HepG2 (cell line): ENCODE data around the gene CTDSP2. TPM values are rescaled to one million over a fixed set of nuclear protein-coding genes. Genes with fewer than 3 reads are reported as not detected.

ENCODE experiments used
- HNRNPK ChIP-seq: fragments of 200-400 bp; formaldehyde crosslinking; IDR thresholded peaks from 2 replicates; pipeline ENCODE4 v1.6.1; 2018; ENCODE audit warnings: low read length, low read depth, moderate library complexity, mild to moderate bottlenecking; ENCODE audit not compliant: poor library complexity, severe bottlenecking
- HOXA9 ChIP-seq: sonication (generic); formaldehyde crosslinking; IDR thresholded peaks from 2 replicates; pipeline ENCODE4 v1.8.1; 2022; ENCODE audit warnings: missing genetic modification reagents, mild to moderate bottlenecking, moderate library complexity, borderline replicate concordance
- MED13 ChIP-seq: sonication (generic); formaldehyde crosslinking; IDR thresholded peaks from 2 replicates; pipeline ENCODE4 v1.5.0; 2020; ENCODE audit warnings: missing genetic modification reagents
- POLR2A ChIP-seq, 2 experiments: IDR thresholded peaks; 2 replicates each; pipeline ENCODE4 v1.6.1; 2011; ENCODE audit warnings: low read depth in 2 of 2, low read length in 2 of 2, mild to moderate bottlenecking in 1 of 2, moderate library complexity in 1 of 2; ENCODE audit not compliant: insufficient read depth in 1 of 2
- RAD21 ChIP-seq: fragments of 450-650 bp; formaldehyde crosslinking; IDR thresholded peaks from 2 replicates; pipeline ENCODE4 v1.5.0; 2020; ENCODE audit warnings: mild to moderate bottlenecking
- ZBTB4 ChIP-seq: sonication (generic); formaldehyde crosslinking; IDR thresholded peaks from 2 replicates; pipeline ENCODE4 v1.4.0; 2020; ENCODE audit warnings: missing genetic modification reagents, mild to moderate bottlenecking, borderline replicate concordance
- ZBTB42 ChIP-seq: sonication (generic); formaldehyde crosslinking; IDR thresholded peaks from 2 replicates; pipeline ENCODE4 v1.5.0; 2020; ENCODE audit warnings: mild to moderate bottlenecking, missing genetic modification reagents
- ZBTB7B ChIP-seq: sonication (generic); formaldehyde crosslinking; IDR thresholded peaks from 2 replicates; pipeline ENCODE4 v1.4.0; 2020; ENCODE audit warnings: missing genetic modification reagents
- ZKSCAN5 ChIP-seq: sonication (generic); formaldehyde crosslinking; IDR thresholded peaks from 2 replicates; pipeline ENCODE4 v1.5.1; 2020; ENCODE audit warnings: mild to moderate bottlenecking, missing genetic modification reagents
- ZNF776 ChIP-seq: sonication (generic); formaldehyde crosslinking; IDR thresholded peaks from 2 replicates; pipeline ENCODE4 v1.4.0; 2020; ENCODE audit warnings: mild to moderate bottlenecking, missing genetic modification reagents
- ZNF777 ChIP-seq: sonication (generic); formaldehyde crosslinking; IDR thresholded peaks from 2 replicates; pipeline ENCODE4 v1.4.0; 2020; ENCODE audit warnings: missing genetic modification reagents
- ZNF883 ChIP-seq: sonication (generic); formaldehyde crosslinking; IDR thresholded peaks from 2 replicates; pipeline ENCODE4 v1.5.1; 2020; ENCODE audit warnings: mild to moderate bottlenecking, missing genetic modification reagents; ENCODE audit errors: not compliant biosample characterization
- polyA plus RNA-seq, 8 experiments: library from polyadenylated mRNA; depleted of rRNA in 3 of 8; stranded (reverse) in 7 of 8; unstranded in 1 of 8; fragments of >200 nt; fragmentation: Illumina TruSeq in 4 of 8; extraction: Trizol in 4 of 8; gene quantifications; 2 replicates each; pipeline versions ENCODE4 v1.2.1 to v1.2.3, GENCODE V29; 2011 to 2016; ENCODE audit warnings: low read depth in 4 of 8, missing spikeins in 1 of 8, mixed read lengths in 1 of 8; ENCODE audit not compliant: insufficient read depth in 1 of 8
- total RNA-seq, 5 experiments: library from RNA; depleted of rRNA; stranded (reverse); fragments of >200 nt; fragmentation: Illumina TruSeq; extraction: Trizol; gene quantifications; 2 replicates each; pipeline ENCODE4 v1.2.3, GENCODE V29; 2016; ENCODE audit warnings: low read depth in 1 of 5
- TF ChIP-seq, protein P1 (sequence below): sonication (generic); formaldehyde crosslinking; IDR thresholded peaks from 2 replicates; pipeline ENCODE4 v1.4.0; 2020; ENCODE audit warnings: missing genetic modification reagents
- TF ChIP-seq, protein P2 (sequence below): IDR thresholded peaks from 2 replicates; pipeline ENCODE4 v1.6.1; 2016; ENCODE audit warnings: low read depth, borderline replicate concordance
- TF ChIP-seq, protein P3 (sequence below), 2 experiments: sonication (generic) in 1 of 2; formaldehyde crosslinking in 1 of 2; IDR thresholded peaks; 2 replicates each; pipeline versions ENCODE4 v1.6.1 to v1.9.0; 2014 to 2022; ENCODE audit warnings: antibody characterized with exemption in 1 of 2, borderline replicate concordance in 1 of 2, inconsistent platforms in 1 of 2, low read depth in 1 of 2, missing genetic modification reagents in 1 of 2

Gene CTDSP2
- total and polyA plus RNA-seq, 2 of the 13 experiments (the other 11 are each of a cell fraction or from before 2014, with no cell fraction given), result 38.1 to 82.5 TPM

DNA sequence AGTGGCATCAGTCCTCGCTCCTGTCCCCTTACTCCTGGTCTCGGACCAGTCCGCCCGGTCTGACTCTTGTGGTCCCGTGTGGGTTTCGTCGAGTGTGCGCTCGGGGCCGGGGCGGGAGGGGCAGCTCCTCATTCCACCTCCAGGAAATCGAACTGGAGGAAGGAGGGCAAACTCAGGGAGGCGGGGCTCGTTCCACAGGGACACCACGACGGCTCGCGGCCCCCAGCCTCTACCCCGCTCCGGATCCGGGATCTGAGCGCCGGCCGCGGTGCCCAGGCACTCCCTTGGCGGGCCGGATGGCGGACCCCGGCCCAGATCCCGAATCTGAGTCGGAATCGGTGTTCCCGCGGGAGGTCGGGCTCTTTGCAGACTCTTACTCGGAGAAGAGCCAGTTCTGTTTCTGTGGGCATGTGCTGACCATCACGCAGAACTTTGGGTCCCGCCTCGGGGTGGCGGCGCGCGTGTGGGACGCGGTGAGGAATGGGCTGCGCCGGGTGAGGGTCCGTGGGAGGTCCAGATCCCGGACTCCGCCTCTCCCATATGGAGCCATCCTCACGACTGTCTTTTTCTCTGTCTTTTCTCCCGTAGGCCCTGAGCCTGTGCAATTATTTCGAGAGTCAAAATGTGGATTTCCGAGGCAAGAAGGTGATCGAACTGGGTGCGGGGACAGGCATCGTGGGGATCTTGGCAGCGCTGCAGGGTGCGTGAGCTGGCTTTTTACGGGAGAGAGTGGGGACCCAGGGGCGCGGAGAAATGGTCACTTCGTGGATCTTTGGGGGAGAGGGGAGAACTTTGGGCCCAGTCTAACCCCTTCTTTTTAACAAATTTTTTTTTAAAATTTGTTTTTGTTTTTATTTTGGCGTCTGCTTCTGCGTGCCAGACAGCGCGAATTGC is 73.9 kb downstream of the CTDSP2 start, which contains the start of gene EEF1AKMT3 (continued):
- TF ChIP-seq, protein P1, sequence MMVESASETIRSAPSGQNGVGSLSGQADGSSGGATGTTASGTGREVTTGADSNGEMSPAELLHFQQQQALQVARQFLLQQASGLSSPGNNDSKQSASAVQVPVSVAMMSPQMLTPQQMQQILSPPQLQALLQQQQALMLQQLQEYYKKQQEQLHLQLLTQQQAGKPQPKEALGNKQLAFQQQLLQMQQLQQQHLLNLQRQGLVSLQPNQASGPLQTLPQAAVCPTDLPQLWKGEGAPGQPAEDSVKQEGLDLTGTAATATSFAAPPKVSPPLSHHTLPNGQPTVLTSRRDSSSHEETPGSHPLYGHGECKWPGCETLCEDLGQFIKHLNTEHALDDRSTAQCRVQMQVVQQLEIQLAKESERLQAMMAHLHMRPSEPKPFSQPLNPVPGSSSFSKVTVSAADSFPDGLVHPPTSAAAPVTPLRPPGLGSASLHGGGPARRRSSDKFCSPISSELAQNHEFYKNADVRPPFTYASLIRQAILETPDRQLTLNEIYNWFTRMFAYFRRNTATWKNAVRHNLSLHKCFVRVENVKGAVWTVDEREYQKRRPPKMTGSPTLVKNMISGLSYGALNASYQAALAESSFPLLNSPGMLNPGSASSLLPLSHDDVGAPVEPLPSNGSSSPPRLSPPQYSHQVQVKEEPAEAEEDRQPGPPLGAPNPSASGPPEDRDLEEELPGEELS, result 0 out of 2 replicates have a peak, but pooled peaks have one; percentile 13
- TF ChIP-seq POLR2A (IDR thresholded peaks at IDR 0.05; ENCODE audit: insufficient read depth in 1 of 2, low read depth in 2 of 2, low read length in 2 of 2), result 0 out of 4 replicates have a peak, but pooled peaks of 1 of the 2 experiments have one; percentile 6
- 0 out of 2 replicates have a peak, but pooled peaks have one; percentile 18 for TF ChIP-seq ZKSCAN5 (CRISPR knock-in tag)
- TF ChIP-seq ZBTB42, result 0 out of 2 replicates have a peak, but pooled peaks have one; percentile 15
- peak; percentile 34; the same call in 1 of the 2 replicates for TF ChIP-seq MED13
- 0 out of 2 replicates have a peak, but pooled peaks have one; percentile 45 for TF ChIP-seq ZNF776
- TF ChIP-seq HOXA9, result no peak
- peak; percentile 90 for TF ChIP-seq ZNF777 (CRISPR knock-in tag)
- TF ChIP-seq ZBTB4 (CRISPR knock-in tag), result 0 out of 2 replicates have a peak, but pooled peaks have one; percentile 10
- no peak for TF ChIP-seq HNRNPK
- TF ChIP-seq, protein P2, sequence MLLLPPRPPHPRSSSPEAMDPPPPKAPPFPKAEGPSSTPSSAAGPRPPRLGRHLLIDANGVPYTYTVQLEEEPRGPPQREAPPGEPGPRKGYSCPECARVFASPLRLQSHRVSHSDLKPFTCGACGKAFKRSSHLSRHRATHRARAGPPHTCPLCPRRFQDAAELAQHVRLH (CRISPR knock-in tag), result 0 out of 2 replicates have a peak, but pooled peaks have one; percentile 15
- 0 out of 2 replicates have a peak, but pooled peaks have one; percentile 18 for TF ChIP-seq RAD21
- TF ChIP-seq, protein P3, sequence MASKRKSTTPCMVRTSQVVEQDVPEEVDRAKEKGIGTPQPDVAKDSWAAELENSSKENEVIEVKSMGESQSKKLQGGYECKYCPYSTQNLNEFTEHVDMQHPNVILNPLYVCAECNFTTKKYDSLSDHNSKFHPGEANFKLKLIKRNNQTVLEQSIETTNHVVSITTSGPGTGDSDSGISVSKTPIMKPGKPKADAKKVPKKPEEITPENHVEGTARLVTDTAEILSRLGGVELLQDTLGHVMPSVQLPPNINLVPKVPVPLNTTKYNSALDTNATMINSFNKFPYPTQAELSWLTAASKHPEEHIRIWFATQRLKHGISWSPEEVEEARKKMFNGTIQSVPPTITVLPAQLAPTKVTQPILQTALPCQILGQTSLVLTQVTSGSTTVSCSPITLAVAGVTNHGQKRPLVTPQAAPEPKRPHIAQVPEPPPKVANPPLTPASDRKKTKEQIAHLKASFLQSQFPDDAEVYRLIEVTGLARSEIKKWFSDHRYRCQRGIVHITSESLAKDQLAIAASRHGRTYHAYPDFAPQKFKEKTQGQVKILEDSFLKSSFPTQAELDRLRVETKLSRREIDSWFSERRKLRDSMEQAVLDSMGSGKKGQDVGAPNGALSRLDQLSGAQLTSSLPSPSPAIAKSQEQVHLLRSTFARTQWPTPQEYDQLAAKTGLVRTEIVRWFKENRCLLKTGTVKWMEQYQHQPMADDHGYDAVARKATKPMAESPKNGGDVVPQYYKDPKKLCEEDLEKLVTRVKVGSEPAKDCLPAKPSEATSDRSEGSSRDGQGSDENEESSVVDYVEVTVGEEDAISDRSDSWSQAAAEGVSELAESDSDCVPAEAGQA (IDR thresholded peaks at IDR 0.05; ENCODE audit: low read depth), result no peak
- TF ChIP-seq, protein P3 (CRISPR knock-in tag; IDR thresholded peaks at IDR 0.05; ENCODE audit: borderline replicate concordance), result no peak
- peak; percentile 63 for TF ChIP-seq ZNF883 (CRISPR knock-in tag)
- 0 out of 2 replicates have a peak, but pooled peaks have one; percentile 10 for TF ChIP-seq ZBTB7B (CRISPR knock-in tag)
